ENCODE measurements around the gene NFYA. TPM values are rescaled to one million over a fixed set of nuclear protein-coding genes. Genes with fewer than 3 reads are reported as not detected.

NFYA gene
- total RNA-seq, 1 donor from 2014 or later = 40.4 TPM

GRCh38 chr6:41047745-41048732 is 24.7 kb upstream of the NFYA start:
- Mint-ChIP-seq H3K27me3 (no peaks in the 10 kb centered on the region), H3K4me3 (no peak overlapping the region), H3K4me1 (ENCODE audit: unreplicated experiment) (peaks cover 19% of the 10 kb centered on the region), H3K9me3 (no peaks in the 10 kb centered on the region), H3K27ac (no peak overlapping the region), H3K36me3 (peaks cover 5% of the 10 kb centered on the region)
- no peak for TF ChIP-seq CTCF (conservative IDR thresholded peaks at IDR 0.05)
- peak; percentile 59 for DNase-seq (ENCODE audit: extremely low spot score, unreplicated experiment)

- peak; percentile 62 for DNase-seq (ENCODE audit: extremely low spot score, unreplicated experiment)
- Mint-ChIP-seq H3K9me3 (no peaks in the 10 kb centered on the region), H3K27me3 (no peaks in the 10 kb centered on the region), H3K36me3 (peaks cover 5% of the 10 kb centered on the region), H3K27ac (no peak overlapping the region), H3K4me1 (ENCODE audit: unreplicated experiment) (peaks cover 19% of the 10 kb centered on the region), H3K4me3 (no peak overlapping the region)
- TF ChIP-seq CTCF (conservative IDR thresholded peaks at IDR 0.05) = no peak
Measured at GRCh38 chr6:41049521-41049920, 23.3 kb upstream of the NFYA start.

DNA sequence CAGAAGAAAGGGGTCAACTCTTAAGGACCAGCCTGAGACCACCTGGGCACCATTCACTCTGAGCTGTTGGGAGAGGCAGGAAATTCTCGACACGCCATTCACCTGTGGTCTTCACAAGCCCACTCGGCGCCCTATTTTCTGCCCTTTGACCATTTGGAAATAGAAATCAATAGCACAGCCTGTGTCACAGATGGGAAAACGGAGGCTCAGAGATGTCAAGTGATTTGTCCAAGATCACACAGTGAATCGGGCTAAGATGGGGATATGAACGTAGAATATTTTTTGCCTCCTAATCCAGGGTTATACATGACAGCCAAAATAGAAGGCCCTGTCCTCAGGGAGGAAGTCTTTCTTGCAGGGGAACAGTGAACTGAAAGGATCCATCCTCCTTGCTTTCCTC is 22.8 kb upstream of the NFYA start:
- Mint-ChIP-seq H3K4me3 (no peak overlapping the region), H3K27ac (no peak overlapping the region), H3K27me3 (no peaks in the 10 kb centered on the region), H3K9me3 (no peaks in the 10 kb centered on the region), H3K36me3 (peaks cover 5% of the 10 kb centered on the region), H3K4me1 (ENCODE audit: unreplicated experiment) (peaks cover 19% of the 10 kb centered on the region)
- no peak for DNase-seq (ENCODE audit: extremely low spot score, unreplicated experiment)
- no peak for TF ChIP-seq CTCF (conservative IDR thresholded peaks at IDR 0.05)

- Mint-ChIP-seq H3K4me1 (ENCODE audit: unreplicated experiment) (peaks cover 19% of the 10 kb centered on the region), H3K4me3 (no peak overlapping the region)
Measured at GRCh38 chr6:41050536-41050935, 22.2 kb upstream of the NFYA start.

DNA sequence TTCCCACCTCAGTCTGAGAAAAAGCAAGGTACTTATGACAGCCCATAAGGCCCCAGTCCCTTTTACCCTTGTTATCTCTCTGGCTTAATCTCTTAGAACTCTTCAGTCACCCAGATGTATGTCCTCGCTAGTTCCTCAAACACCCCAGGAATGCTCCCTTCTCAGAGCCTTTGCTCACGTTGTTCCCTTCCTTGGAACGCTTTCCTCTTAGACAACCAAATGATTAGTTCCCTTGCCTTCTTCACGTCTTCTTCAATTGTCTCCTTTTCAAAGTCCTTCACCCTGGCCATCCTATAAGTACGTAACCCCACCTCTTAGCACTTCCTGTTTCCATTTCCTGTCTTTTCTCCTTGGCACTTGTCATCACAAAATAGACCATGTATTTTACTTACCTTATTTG is 20.9 kb upstream of the NFYA start:
- no peak overlapping the region for H3K4me3 Mint-ChIP-seq
- no peak for DNase-seq (ENCODE audit: extremely low spot score, unreplicated experiment)
- H3K4me1 Mint-ChIP-seq (ENCODE audit: unreplicated experiment) = peaks cover 16% of the 10 kb centered on the region
- no peak for TF ChIP-seq CTCF (conservative IDR thresholded peaks at IDR 0.05)
- no peaks in the 10 kb centered on the region for H3K9me3 Mint-ChIP-seq
- no peaks in the 10 kb centered on the region for H3K27me3 Mint-ChIP-seq
- H3K36me3 Mint-ChIP-seq = peaks cover 5% of the 10 kb centered on the region
- H3K27ac Mint-ChIP-seq = no peak overlapping the region

More at GRCh38 chr6:41050536-41050935, 22.2 kb upstream of the NFYA start:
- no peaks in the 10 kb centered on the region for H3K27me3 Mint-ChIP-seq
- no peak for TF ChIP-seq CTCF (conservative IDR thresholded peaks at IDR 0.05)
- H3K27ac Mint-ChIP-seq = no peak overlapping the region
- DNase-seq (ENCODE audit: extremely low spot score, unreplicated experiment) = no peak
- peaks cover 5% of the 10 kb centered on the region for H3K36me3 Mint-ChIP-seq
- no peaks in the 10 kb centered on the region for H3K9me3 Mint-ChIP-seq

Data from type B pancreatic cell (in vitro differentiated cells).